Smooth muscle cell of the brain vasculature (primary cell): Measurements from ENCODE around the gene MEPE.

Source experiments
- DNase-seq: peaks from one replicate; pipeline ENCODE4 v3.0.0-alpha.2; 2012; ENCODE audit warnings: low read depth, low spot score

Gene MEPE

GRCh38 chr4:87832669-87833068 is at the start of gene MEPE:
MEPE (plus strand) TSS chr4:87832969; CDS start chr4:87834715, 1,746 bp downstream.
- DNase-seq, result no peak

- no peak for DNase-seq
These were observed 49.0 kb upstream of the MEPE start for GRCh38 chr4:87783781-87784180.

GRCh38 chr4:87785731-87786509 is 46.8 kb upstream of the MEPE start:
- DNase-seq, result no peak

GRCh38 chr4:87799301-87800113 is 33.3 kb upstream of the MEPE start, which contains the start of gene IBSP:
IBSP (plus strand) TSS chr4:87799554; CDS start chr4:87802362, 2,808 bp downstream.
- no peak for DNase-seq

- no peak for DNase-seq
These were observed 29.9 kb upstream of the MEPE start for GRCh38 chr4:87802858-87803257.

- no peak for DNase-seq
These were observed 29.3 kb upstream of the MEPE start for GRCh38 chr4:87803421-87803820.

GRCh38 chr4:87804871-87805270 is 27.9 kb upstream of the MEPE start:
- DNase-seq, result no peak

GRCh38 chr4:87805971-87806370 is 26.8 kb upstream of the MEPE start:
- no peak for DNase-seq

GRCh38 chr4:87806520-87806919 is 26.2 kb upstream of the MEPE start:
- DNase-seq, result no peak

GRCh38 chr4:87807402-87807801 is 25.4 kb upstream of the MEPE start:
- no peak for DNase-seq

GRCh38 chr4:87811977-87812376 is 20.8 kb upstream of the MEPE start:
- no peak for DNase-seq

GRCh38 chr4:87819281-87819919 is 13.4 kb upstream of the MEPE start:
- DNase-seq, result peak; percentile 36

- DNase-seq, result no peak
These were observed 9.6 kb upstream of the MEPE start for GRCh38 chr4:87823200-87823599.

- no peak for DNase-seq
These were observed 9.0 kb upstream of the MEPE start for GRCh38 chr4:87823724-87824123.

- no peak for DNase-seq
These were observed 8.4 kb upstream of the MEPE start for GRCh38 chr4:87824352-87824751.

- DNase-seq, result no peak
These were observed 1.6 kb downstream of the MEPE start for GRCh38 chr4:87834401-87834800.

- no peak for DNase-seq
These were observed 2.4 kb downstream of the MEPE start for GRCh38 chr4:87835197-87835596.

GRCh38 chr4:87835743-87836142 is 3.0 kb downstream of the MEPE start:
- no peak for DNase-seq

- no peak for DNase-seq
These were observed 5.4 kb downstream of the MEPE start for GRCh38 chr4:87838205-87838604.

GRCh38 chr4:87838890-87839591 is 6.3 kb downstream of the MEPE start:
- DNase-seq, result no peak

GRCh38 chr4:87839592-87839946 is 6.8 kb downstream of the MEPE start:
- no peak for DNase-seq

GRCh38 chr4:87840149-87840548 is 7.4 kb downstream of the MEPE start:
- DNase-seq, result no peak
